ENCODE data around the gene RIMS1.

The RIMS1 gene

GRCh38 chr6:72421387-72421786 is 535.0 kb downstream of the RIMS1 start:
- ATAC-seq = no peak
- TF ChIP-seq PPARA (CRISPR knock-in tag; IDR thresholded peaks at IDR 0.05; ENCODE audit: borderline replicate concordance) (no peak), ZNF565 (CRISPR knock-in tag; conservative IDR thresholded peaks at IDR 0.05; ENCODE audit: low read depth) (no peak), CSRNP3 (CRISPR knock-in tag; IDR thresholded peaks at IDR 0.05) (no peak), POU6F1 (CRISPR knock-in tag; IDR thresholded peaks at IDR 0.05; ENCODE audit: borderline replicate concordance, low read depth) (no peak), TCF4 (CRISPR knock-in tag; IDR thresholded peaks at IDR 0.05; ENCODE audit: borderline replicate concordance) (no peak), ZNF8 (CRISPR knock-in tag; IDR thresholded peaks at IDR 0.05) (no peak), SNAI2 (CRISPR knock-in tag; IDR thresholded peaks at IDR 0.05) (no peak), ZC3H10 (CRISPR knock-in tag; IDR thresholded peaks at IDR 0.05) (no peak), ZNF70 (CRISPR knock-in tag; IDR thresholded peaks at IDR 0.05) (no peak), ARNTL (CRISPR knock-in tag; IDR thresholded peaks at IDR 0.05; ENCODE audit: borderline replicate concordance, low read depth) (no peak), OSR1 (CRISPR knock-in tag; IDR thresholded peaks at IDR 0.05) (no peak), ZFP3 (CRISPR knock-in tag; IDR thresholded peaks at IDR 0.05) (no peak), RARB (CRISPR knock-in tag; IDR thresholded peaks at IDR 0.05) (no peak)

- no peak for TF ChIP-seq ZC3H10 (CRISPR knock-in tag; IDR thresholded peaks at IDR 0.05)
- no peak for TF ChIP-seq ZNF70 (CRISPR knock-in tag; IDR thresholded peaks at IDR 0.05)
- TF ChIP-seq SNAI2 (CRISPR knock-in tag; IDR thresholded peaks at IDR 0.05) = no peak
- TF ChIP-seq CSDC2 (CRISPR knock-in tag; IDR thresholded peaks at IDR 0.05) = no peak
- no peak for TF ChIP-seq PPARA (CRISPR knock-in tag; IDR thresholded peaks at IDR 0.05; ENCODE audit: borderline replicate concordance)
- TF ChIP-seq BACH2 (CRISPR knock-in tag; IDR thresholded peaks at IDR 0.05; ENCODE audit: borderline replicate concordance) = no peak
- ATAC-seq = peak; percentile 4; the same call in 2 of the 3 replicates
These were observed 535.8 kb downstream of the RIMS1 start for GRCh38 chr6:72422171-72422570.

GRCh38 chr6:72424476-72424875 is 538.1 kb downstream of the RIMS1 start:
- TF ChIP-seq ESRRG (CRISPR knock-in tag; IDR thresholded peaks at IDR 0.05) = no peak
- no peak for TF ChIP-seq ZNF8 (CRISPR knock-in tag; IDR thresholded peaks at IDR 0.05)
- no peak for TF ChIP-seq TSHZ2 (CRISPR knock-in tag; IDR thresholded peaks at IDR 0.05)
- no peak for TF ChIP-seq ZFP3 (CRISPR knock-in tag; IDR thresholded peaks at IDR 0.05)
- no peak for TF ChIP-seq PATZ1 (CRISPR knock-in tag; IDR thresholded peaks at IDR 0.05; ENCODE audit: borderline replicate concordance)
- TF ChIP-seq BACH2 (CRISPR knock-in tag; IDR thresholded peaks at IDR 0.05; ENCODE audit: borderline replicate concordance) = no peak
- TF ChIP-seq POU6F1 (CRISPR knock-in tag; IDR thresholded peaks at IDR 0.05; ENCODE audit: borderline replicate concordance, low read depth) = no peak
- TF ChIP-seq CSDC2 (CRISPR knock-in tag; IDR thresholded peaks at IDR 0.05) = no peak
- no peak for TF ChIP-seq RARB (CRISPR knock-in tag; IDR thresholded peaks at IDR 0.05)
- no peak for TF ChIP-seq ARNTL (CRISPR knock-in tag; IDR thresholded peaks at IDR 0.05; ENCODE audit: borderline replicate concordance, low read depth)
- no peak for TF ChIP-seq PPARA (CRISPR knock-in tag; IDR thresholded peaks at IDR 0.05; ENCODE audit: borderline replicate concordance)
- TF ChIP-seq ZFP30 (CRISPR knock-in tag; IDR thresholded peaks at IDR 0.05) = no peak
- no peak for TF ChIP-seq GLIS3 (CRISPR knock-in tag; IDR thresholded peaks at IDR 0.05)
- TF ChIP-seq TOX (CRISPR knock-in tag; IDR thresholded peaks at IDR 0.05; ENCODE audit: borderline replicate concordance) = no peak
- ATAC-seq = no peak
